ELF-1 (cell line): Measurements from ENCODE around the gene TNK1.
"Not testable (repeated sequence)": the region's sequence is repeated elsewhere in the genome, so short reads cannot be mapped to it uniquely, and the experiment has no call there.

Experiments used
- DNase-seq: peaks from one replicate; pipeline ENCODE4 v3.0.0-alpha.2; 2016; ENCODE audit warnings: low read depth, low spot score

Gene TNK1

GRCh38 chr17:7355053-7355452 is 25.8 kb upstream of the TNK1 start, which contains the start of gene TMEM95:
Gene TMEM95, plus strand, starts transcription at chr17:7355156. Its CDS starts 49 bp downstream, at chr17:7355205.
- no peak for DNase-seq

- no peak for DNase-seq
Observed at GRCh38 chr17:7355573-7355972, 25.3 kb upstream of the TNK1 start.

GRCh38 chr17:7356072-7356549 is 24.8 kb upstream of the TNK1 start:
- peak; percentile 93 for DNase-seq

- DNase-seq: no peak
Observed at GRCh38 chr17:7356756-7357155, 24.1 kb upstream of the TNK1 start.

GRCh38 chr17:7357381-7357780 is 23.5 kb upstream of the TNK1 start:
- DNase-seq: no peak

- DNase-seq: no peak
Observed at GRCh38 chr17:7361906-7362305, 19.0 kb upstream of the TNK1 start.

GRCh38 chr17:7363311-7363710 is 17.6 kb upstream of the TNK1 start:
- peak; percentile 14 for DNase-seq

GRCh38 chr17:7365963-7366362 is 14.9 kb upstream of the TNK1 start:
- DNase-seq: not testable (repeated sequence)

GRCh38 chr17:7367083-7367482 is 13.8 kb upstream of the TNK1 start:
- peak; percentile 18 for DNase-seq

GRCh38 chr17:7367918-7368598 is 12.8 kb upstream of the TNK1 start:
- DNase-seq: no peak

GRCh38 chr17:7368599-7368994 is 12.3 kb upstream of the TNK1 start:
- DNase-seq: not testable (repeated sequence)

GRCh38 chr17:7369825-7370224 is 11.1 kb upstream of the TNK1 start:
- no peak for DNase-seq

GRCh38 chr17:7370853-7371252 is 10.0 kb upstream of the TNK1 start:
- no peak for DNase-seq

- DNase-seq: no peak
Observed at GRCh38 chr17:7374353-7374752, 6.5 kb upstream of the TNK1 start.

GRCh38 chr17:7379134-7379533 is 1.8 kb upstream of the TNK1 start:
- no peak for DNase-seq

- peak; percentile 78 for DNase-seq
Observed at GRCh38 chr17:7380321-7380720, 568 bp upstream of the TNK1 start.

GRCh38 chr17:7382901-7383300 is 2.0 kb downstream of the TNK1 start:
- DNase-seq: peak; percentile 45

GRCh38 chr17:7383371-7383741 is 2.5 kb downstream of the TNK1 start:
- DNase-seq: no peak

GRCh38 chr17:7383742-7384488 is 3.0 kb downstream of the TNK1 start:
- peak; percentile 87 for DNase-seq

- no peak for DNase-seq
Observed at GRCh38 chr17:7384489-7385081, 3.7 kb downstream of the TNK1 start.

- no peak for DNase-seq
Observed at GRCh38 chr17:7388856-7389255, 8.0 kb downstream of the TNK1 start.
